ENCODE results near the gene ARFGAP1.

The ARFGAP1 gene

GRCh38 chr20:63313349-63314014 is 40.9 kb downstream of the ARFGAP1 start:
- no peaks in the 10 kb centered on the region for H3K4me1 Mint-ChIP-seq (ENCODE audit: low read depth)
- DNase-seq (ENCODE audit: low spot score): no peak
- no peaks in the 10 kb centered on the region for H3K9me3 Mint-ChIP-seq
- H3K36me3 Mint-ChIP-seq (ENCODE audit: low read depth): no peaks in the 10 kb centered on the region
- H3K27me3 Mint-ChIP-seq (ENCODE audit: low read depth): no peaks in the 10 kb centered on the region
- H3K27ac Mint-ChIP-seq: no peak overlapping the region
- H3K4me3 Mint-ChIP-seq: no peak overlapping the region

GRCh38 chr20:63314015-63314471 is 41.4 kb downstream of the ARFGAP1 start:
- H3K27me3 Mint-ChIP-seq (ENCODE audit: low read depth): no peaks in the 10 kb centered on the region
- no peak overlapping the region for H3K27ac Mint-ChIP-seq
- no peaks in the 10 kb centered on the region for H3K9me3 Mint-ChIP-seq
- no peaks in the 10 kb centered on the region for H3K36me3 Mint-ChIP-seq (ENCODE audit: low read depth)
- H3K4me3 Mint-ChIP-seq: no peak overlapping the region
- no peaks in the 10 kb centered on the region for H3K4me1 Mint-ChIP-seq (ENCODE audit: low read depth)
- DNase-seq (ENCODE audit: low spot score): no peak

GRCh38 chr20:63314566-63315239 is 42.1 kb downstream of the ARFGAP1 start:
- no peaks in the 10 kb centered on the region for H3K4me1 Mint-ChIP-seq (ENCODE audit: low read depth)
- no peak overlapping the region for H3K27ac Mint-ChIP-seq
- H3K27me3 Mint-ChIP-seq (ENCODE audit: low read depth): no peaks in the 10 kb centered on the region
- H3K36me3 Mint-ChIP-seq (ENCODE audit: low read depth): no peaks in the 10 kb centered on the region
- no peaks in the 10 kb centered on the region for H3K9me3 Mint-ChIP-seq
- no peak for DNase-seq (ENCODE audit: low spot score)
- no peak overlapping the region for H3K4me3 Mint-ChIP-seq

GRCh38 chr20:63315240-63315689 is 42.7 kb downstream of the ARFGAP1 start:
- H3K27me3 Mint-ChIP-seq (ENCODE audit: low read depth): no peaks in the 10 kb centered on the region
- H3K27ac Mint-ChIP-seq: no peak overlapping the region
- no peaks in the 10 kb centered on the region for H3K36me3 Mint-ChIP-seq (ENCODE audit: low read depth)
- no peaks in the 10 kb centered on the region for H3K9me3 Mint-ChIP-seq
- H3K4me1 Mint-ChIP-seq (ENCODE audit: low read depth): no peaks in the 10 kb centered on the region
- no peak overlapping the region for H3K4me3 Mint-ChIP-seq
- no peak for DNase-seq (ENCODE audit: low spot score)

GRCh38 chr20:63315731-63316491 is 43.3 kb downstream of the ARFGAP1 start:
- no peaks in the 10 kb centered on the region for H3K4me1 Mint-ChIP-seq (ENCODE audit: low read depth)
- no peak for DNase-seq (ENCODE audit: low spot score)
- H3K9me3 Mint-ChIP-seq: no peaks in the 10 kb centered on the region
- no peaks in the 10 kb centered on the region for H3K36me3 Mint-ChIP-seq (ENCODE audit: low read depth)
- no peaks in the 10 kb centered on the region for H3K27me3 Mint-ChIP-seq (ENCODE audit: low read depth)
- H3K4me3 Mint-ChIP-seq: no peak overlapping the region
- no peak overlapping the region for H3K27ac Mint-ChIP-seq

GRCh38 chr20:63316502-63316921 is 43.9 kb downstream of the ARFGAP1 start:
- H3K9me3 Mint-ChIP-seq: no peaks in the 10 kb centered on the region
- H3K27me3 Mint-ChIP-seq (ENCODE audit: low read depth): no peaks in the 10 kb centered on the region
- DNase-seq (ENCODE audit: low spot score): no peak
- no peaks in the 10 kb centered on the region for H3K36me3 Mint-ChIP-seq (ENCODE audit: low read depth)
- no peak overlapping the region for H3K27ac Mint-ChIP-seq
- H3K4me3 Mint-ChIP-seq: no peak overlapping the region
- H3K4me1 Mint-ChIP-seq (ENCODE audit: low read depth): no peaks in the 10 kb centered on the region

- no peaks in the 10 kb centered on the region for H3K9me3 Mint-ChIP-seq
- no peak for DNase-seq (ENCODE audit: low spot score)
- H3K36me3 Mint-ChIP-seq (ENCODE audit: low read depth): no peaks in the 10 kb centered on the region
- H3K4me3 Mint-ChIP-seq: no peak overlapping the region
- no peaks in the 10 kb centered on the region for H3K4me1 Mint-ChIP-seq (ENCODE audit: low read depth)
- H3K27me3 Mint-ChIP-seq (ENCODE audit: low read depth): no peaks in the 10 kb centered on the region
- H3K27ac Mint-ChIP-seq: no peak overlapping the region
These were observed 44.4 kb downstream of the ARFGAP1 start for GRCh38 chr20:63317061-63317460.

GRCh38 chr20:63317601-63318291 is 45.1 kb downstream of the ARFGAP1 start:
- Mint-ChIP-seq H3K9me3 (no peaks in the 10 kb centered on the region), H3K27ac (no peak overlapping the region), H3K4me3 (no peak overlapping the region), H3K27me3 (ENCODE audit: low read depth) (no peaks in the 10 kb centered on the region), H3K36me3 (ENCODE audit: low read depth) (no peaks in the 10 kb centered on the region), H3K4me1 (ENCODE audit: low read depth) (no peaks in the 10 kb centered on the region)
- DNase-seq (ENCODE audit: low spot score): no peak

GRCh38 chr20:63318391-63319163 is 46.0 kb downstream of the ARFGAP1 start:
- H3K4me1 Mint-ChIP-seq (ENCODE audit: low read depth): no peaks in the 10 kb centered on the region
- H3K36me3 Mint-ChIP-seq (ENCODE audit: low read depth): no peaks in the 10 kb centered on the region
- no peak overlapping the region for H3K27ac Mint-ChIP-seq
- H3K27me3 Mint-ChIP-seq (ENCODE audit: low read depth): no peaks in the 10 kb centered on the region
- no peak overlapping the region for H3K4me3 Mint-ChIP-seq
- H3K9me3 Mint-ChIP-seq: no peaks in the 10 kb centered on the region
- DNase-seq (ENCODE audit: low spot score): no peak

- DNase-seq (ENCODE audit: low spot score): no peak
- no peaks in the 10 kb centered on the region for H3K9me3 Mint-ChIP-seq
- no peak overlapping the region for H3K4me3 Mint-ChIP-seq
These were observed 46.8 kb downstream of the ARFGAP1 start for GRCh38 chr20:63319164-63320040.

GRCh38 chr20:63320041-63320511 is 47.5 kb downstream of the ARFGAP1 start:
- no peaks in the 10 kb centered on the region for H3K36me3 Mint-ChIP-seq (ENCODE audit: low read depth)
- H3K9me3 Mint-ChIP-seq: no peaks in the 10 kb centered on the region
- DNase-seq (ENCODE audit: low spot score): no peak
- H3K27ac Mint-ChIP-seq: no peak overlapping the region
- H3K27me3 Mint-ChIP-seq (ENCODE audit: low read depth): peaks cover 6% of the 10 kb centered on the region
- no peak overlapping the region for H3K4me3 Mint-ChIP-seq
- no peaks in the 10 kb centered on the region for H3K4me1 Mint-ChIP-seq (ENCODE audit: low read depth)

More at GRCh38 chr20:63319164-63320040, 46.8 kb downstream of the ARFGAP1 start:
- H3K27me3 Mint-ChIP-seq (ENCODE audit: low read depth): peaks cover 6% of the 10 kb centered on the region
- H3K27ac Mint-ChIP-seq: no peak overlapping the region
- no peaks in the 10 kb centered on the region for H3K4me1 Mint-ChIP-seq (ENCODE audit: low read depth)
- H3K36me3 Mint-ChIP-seq (ENCODE audit: low read depth): no peaks in the 10 kb centered on the region

- Mint-ChIP-seq H3K27ac (no peak overlapping the region), H3K4me3 (no peak overlapping the region), H3K36me3 (ENCODE audit: low read depth) (no peaks in the 10 kb centered on the region), H3K4me1 (ENCODE audit: low read depth) (no peaks in the 10 kb centered on the region), H3K27me3 (ENCODE audit: low read depth) (peaks cover 6% of the 10 kb centered on the region), H3K9me3 (no peaks in the 10 kb centered on the region)
- no peak for DNase-seq (ENCODE audit: low spot score)
These were observed 48.1 kb downstream of the ARFGAP1 start for GRCh38 chr20:63320616-63321147.

Data from T-helper 2 cell treated with Interferon-gamma antibody and Interleukin-4, amounts not matched to agents 5 μg/mL and 100 μg/mL, for 36 hours (primary cell).